HepG2 (cell line): ENCODE data around the gene SMC1B. TPM values are rescaled to one million over a fixed set of nuclear protein-coding genes. Genes with fewer than 3 reads are reported as not detected.

Source experiments
- ATAC-seq: fragments of 200-7000 bp; cut with Tn5 transposase; 3 replicates; pipeline ENCODE4 v1.9.1; 2020; ENCODE audit warnings: mild to moderate bottlenecking, moderate library complexity
- BruUV-seq: library from RNA; stranded (reverse); fragments of 400-500 nt; replicated peaks from 2 replicates; lab custom pipeline; 2021; lab: Mats Ljungman, UMichigan
- CTCF ChIA-PET: fragments of 300-600 bp; formaldehyde crosslinking; extraction: SDS; loops from one replicate; lab custom pipeline; 2021; ENCODE audit warnings: low total read pairs, inconsistent platforms, low intra/inter-chr PET ratio; lab: Yijun Ruan, JAX
- POLR2A ChIA-PET: fragments of 350-600 bp; sonication (Branson Sonifier 250); formaldehyde crosslinking; loops from one replicate; lab custom pipeline; 2020; ENCODE audit warnings: antibody characterized with exemption, inconsistent platforms; lab: Yijun Ruan, JAX
- DNase-seq: peaks from one replicate; pipeline ENCODE4 v3.0.0-alpha.2; 2015; ENCODE audit warnings: low spot score
- FAIRE-seq: peaks from 3 replicates; lab custom pipeline; 2011; peaks lifted over from hg19 to GRCh38; lab: Jason Lieb, UNC
- H2AFZ ChIP-seq: one replicate; pipeline ENCODE4 v1.6.1; 2011; ENCODE audit warnings: low read length, inconsistent platforms
- H3K27ac ChIP-seq: fragments of 300-600 bp; 3 replicates; pipeline ENCODE4 v1.8.0; 2011; ENCODE audit warnings: mixed run types, mild to moderate bottlenecking, mixed read lengths, low read length, inconsistent platforms; ENCODE audit not compliant: insufficient read depth; ENCODE audit errors: extremely low read length
- H3K27me3 ChIP-seq, 2 experiments: fragments of 200-600 bp in 1 of 2; 2 replicates in 1 of 2; 3 replicates in 1 of 2; pipeline versions ENCODE4 v1.6.0 to v1.8.0; 2011; ENCODE audit warnings: low read length in 2 of 2, mild to moderate bottlenecking in 2 of 2, moderate library complexity in 2 of 2, inconsistent platforms in 1 of 2; ENCODE audit not compliant: insufficient read depth in 2 of 2, control insufficient read depth in 1 of 2
- H3K36me3 ChIP-seq, 2 experiments: fragments of 200-600 bp in 1 of 2; replicated peaks in 1 of 2; 2 replicates in 1 of 2; 3 replicates in 1 of 2; pipeline versions ENCODE4 v1.5.1 to v1.8.0; 2011; ENCODE audit warnings: low read length in 2 of 2, inconsistent platforms in 1 of 2; ENCODE audit not compliant: insufficient read depth in 2 of 2, control insufficient read depth in 1 of 2
- H3K4me1 ChIP-seq: 2 replicates; pipeline ENCODE4 v1.5.1; 2012; ENCODE audit warnings: low read length, inconsistent platforms; ENCODE audit not compliant: insufficient read depth
- H3K4me2 ChIP-seq: 2 replicates; pipeline ENCODE4 v1.6.0; 2011; ENCODE audit warnings: low read depth, low read length, inconsistent platforms
- H3K4me3 ChIP-seq, 3 experiments: fragments of 200-600 bp in 1 of 3; sonication (generic), shearing (Covaris generic) in 1 of 3; replicated peaks in 1 of 3; 2 replicates each; pipeline ENCODE4 v1.5.1; 2011 to 2016; ENCODE audit warnings: low read length in 3 of 3, inconsistent platforms in 2 of 3, low read depth in 2 of 3, mild to moderate bottlenecking in 2 of 3, control low read depth in 1 of 3, mixed read lengths in 1 of 3; ENCODE audit not compliant: insufficient read depth in 1 of 3
- H3K79me2 ChIP-seq: one replicate; pipeline ENCODE4 v1.6.1; 2011; ENCODE audit warnings: low read length, inconsistent platforms; ENCODE audit not compliant: insufficient read depth
- H3K9ac ChIP-seq: 2 replicates; pipeline ENCODE4 v1.6.0; 2011; ENCODE audit warnings: mild to moderate bottlenecking, low read depth, low read length, inconsistent platforms; ENCODE audit not compliant: insufficient read depth
- H3K9me3 ChIP-seq: 2 replicates; pipeline ENCODE4 v1.5.1; 2012; ENCODE audit warnings: mild to moderate bottlenecking, low read length
- H4K20me1 ChIP-seq: 2 replicates; pipeline ENCODE4 v1.6.0; 2011; ENCODE audit warnings: inconsistent platforms, mild to moderate bottlenecking, low read length, moderate library complexity; ENCODE audit not compliant: insufficient read depth
- AGO2 ChIP-seq: fragments of 200-400 bp; formaldehyde crosslinking; optimal IDR thresholded peaks from 2 replicates; pipeline ENCODE3; 2017; ENCODE audit warnings: mild to moderate bottlenecking, low read depth, low read length, moderate library complexity
- IRF1 ChIP-seq: sonication (generic); formaldehyde crosslinking; IDR thresholded peaks from 2 replicates; pipeline ENCODE4 v1.4.0; 2020; ENCODE audit warnings: low read depth, mild to moderate bottlenecking, missing genetic modification reagents
- RAD51 ChIP-seq: fragments of 450-650 bp; IDR thresholded peaks from 2 replicates; pipeline ENCODE4 v1.6.1; 2016; ENCODE audit warnings: borderline replicate concordance
- SCMH1 ChIP-seq: sonication (generic); formaldehyde crosslinking; IDR thresholded peaks from 2 replicates; pipeline ENCODE4 v1.9.0; 2021; ENCODE audit warnings: missing genetic modification reagents, mild to moderate bottlenecking, borderline replicate concordance
- SP140L ChIP-seq: sonication (generic); formaldehyde crosslinking; IDR thresholded peaks from 2 replicates; pipeline ENCODE4 v1.4.0; 2020; ENCODE audit warnings: missing genetic modification reagents, borderline replicate concordance
- STAT5B ChIP-seq: sonication (generic); formaldehyde crosslinking; IDR thresholded peaks from 2 replicates; pipeline ENCODE4 v1.4.0; 2020; ENCODE audit warnings: missing genetic modification reagents
- ZFP1 ChIP-seq: IDR thresholded peaks from 2 replicates; pipeline ENCODE4 v1.6.1; 2016
- ZFP41 ChIP-seq: sonication (generic); formaldehyde crosslinking; IDR thresholded peaks from 2 replicates; pipeline ENCODE4 v1.4.0; 2020; ENCODE audit warnings: mild to moderate bottlenecking, missing genetic modification reagents, borderline replicate concordance
- ZNF224 ChIP-seq: sonication (generic); formaldehyde crosslinking; IDR thresholded peaks from 2 replicates; pipeline ENCODE4 v1.5.0; 2020; ENCODE audit warnings: mild to moderate bottlenecking, missing genetic modification reagents
- ZNF280D ChIP-seq: sonication (generic); formaldehyde crosslinking; IDR thresholded peaks from 2 replicates; pipeline ENCODE4 v1.5.1; 2020; ENCODE audit warnings: mild to moderate bottlenecking, missing genetic modification reagents
- ZNF557 ChIP-seq: sonication (generic); formaldehyde crosslinking; IDR thresholded peaks from 2 replicates; pipeline ENCODE4 v1.4.0; 2020; ENCODE audit warnings: missing genetic modification reagents
- ZNF652 ChIP-seq: IDR thresholded peaks from 2 replicates; pipeline ENCODE4 v1.6.1; 2016; ENCODE audit warnings: low read depth, borderline replicate concordance
- WGBS: methylation state at CpG from one replicate; pipeline ENCODE4 v1.1.6; 2017; ENCODE audit warnings: low lambda C conversion rate; 5-methylcytosine and 5-hydroxymethylcytosine counted together
- in situ Hi-C: cut with HindIII; loops from 2 replicates; pipeline ENCODE4 v1.10.0; 2017; ENCODE audit warnings: low pct_unique_long_range_greater_than_20kb; ENCODE audit not compliant: extremely low pct_ligation_motif_present
- intact Hi-C: fragments of 100-400 bp; cut with micrococcal nuclease; formaldehyde crosslinking; loops from one replicate; pipeline ENCODE4 v1.10.0; 2022; ENCODE audit not compliant: unreplicated experiment
- polyA plus RNA-seq, 8 experiments: library from polyadenylated mRNA; depleted of rRNA in 3 of 8; stranded (reverse) in 7 of 8; unstranded in 1 of 8; fragments of >200 nt; fragmentation: Illumina TruSeq in 4 of 8; extraction: Trizol in 4 of 8; gene quantifications; 2 replicates each; pipeline versions ENCODE4 v1.2.1 to v1.2.3, GENCODE V29; 2011 to 2016; ENCODE audit warnings: low read depth in 4 of 8, missing spikeins in 1 of 8, mixed read lengths in 1 of 8; ENCODE audit not compliant: insufficient read depth in 1 of 8
- total RNA-seq, 5 experiments: library from RNA; depleted of rRNA; stranded (reverse); fragments of >200 nt; fragmentation: Illumina TruSeq; extraction: Trizol; gene quantifications; 2 replicates each; pipeline ENCODE4 v1.2.3, GENCODE V29; 2016; ENCODE audit warnings: low read depth in 1 of 5

SMC1B gene
- total and polyA plus RNA-seq, 2 of the 13 experiments (the other 11 are each of a cell fraction or from before 2014, with no cell fraction given) = not detected

GRCh38 chr22:45335021-45335818 lies 78.2 kb downstream of the SMC1B start:
- H4K20me1 ChIP-seq = no peaks in the 10 kb centered on the region
- H2AFZ ChIP-seq = no peak overlapping the region
- TF ChIP-seq AGO2 (peak; percentile 38), SP140L (CRISPR knock-in tag) (no peak), ZNF652 (CRISPR knock-in tag) (no peak)
- CTCF ChIA-PET = no interaction called here
- peaks cover 18 to 82% of the 10 kb centered on the region in 2 experiments for H3K36me3 ChIP-seq
- H3K9ac ChIP-seq = no peak overlapping the region
- intact Hi-C loops = no loop called here
- no peak overlapping the region for H3K27ac ChIP-seq
- FAIRE-seq = no peak
- BruUV-seq = no TSS peak
- in situ Hi-C loops = no loop called here
- no peaks in the 10 kb centered on the region for H3K27me3 ChIP-seq
- ATAC-seq = no peak; the same call in 2 of the 3 replicates
- H3K79me2 ChIP-seq = no peaks in the 10 kb centered on the region
- WGBS = 89% methylated on average over 16 of the region's 26 CpGs
- H3K9me3 ChIP-seq = no peaks in the 10 kb centered on the region
- H3K4me1 ChIP-seq = 0 out of 2 replicates have a peak, but pooled peaks cover 6% of the 10 kb centered on the region
- no peak overlapping the region for H3K4me2 ChIP-seq
- POLR2A ChIA-PET = no interaction called here
- DNase-seq = no peak
- no peak overlapping the region for H3K4me3 ChIP-seq

DNA sequence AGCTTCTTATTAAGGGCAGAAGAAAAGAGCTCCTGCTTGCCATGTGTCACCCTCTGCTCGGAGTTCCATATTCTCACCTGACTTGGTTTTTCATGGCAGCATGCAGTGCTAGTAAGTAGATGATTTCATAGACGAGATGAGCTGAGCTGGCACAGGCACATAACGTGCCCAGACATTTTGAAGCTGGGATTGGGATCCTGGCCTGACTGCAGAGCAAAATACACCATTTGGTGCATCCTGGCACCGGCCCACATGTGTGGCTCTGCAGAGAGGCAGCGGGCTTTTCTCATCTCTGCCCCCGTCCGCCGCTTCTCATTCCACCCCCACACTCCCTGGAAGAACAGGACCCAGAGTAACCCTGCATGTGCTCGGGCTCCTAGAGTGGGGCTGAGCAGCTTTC lies 78.9 kb downstream of the SMC1B start:
- H3K4me2 ChIP-seq = no peak overlapping the region
- 96% methylated on average over 9 of the region's 9 CpGs for WGBS
- peaks cover 18 to 80% of the 10 kb centered on the region in 2 experiments for H3K36me3 ChIP-seq
- no TSS peak for BruUV-seq
- in situ Hi-C loops (no loop called here), intact Hi-C loops (no loop called here)
- H3K79me2 ChIP-seq = no peaks in the 10 kb centered on the region
- H3K9ac ChIP-seq = no peak overlapping the region
- no peaks in the 10 kb centered on the region for H3K9me3 ChIP-seq
- H3K27ac ChIP-seq = no peak overlapping the region
- no peak overlapping the region for H2AFZ ChIP-seq
- no peak for ATAC-seq
- H4K20me1 ChIP-seq = no peaks in the 10 kb centered on the region
- FAIRE-seq = no peak
- DNase-seq = no peak
- 0 out of 2 replicates have a peak, but pooled peaks cover under 1% of the 10 kb centered on the region for H3K4me1 ChIP-seq
- no peaks in the 10 kb centered on the region for H3K27me3 ChIP-seq
- H3K4me3 ChIP-seq = no peak overlapping the region
- ChIA-PET POLR2A (no interaction called here), CTCF (no interaction called here)
- no peak for TF ChIP-seq ZFP1 (CRISPR knock-in tag)
- TF ChIP-seq SCMH1 (CRISPR knock-in tag) = no peak
- TF ChIP-seq RAD51 = no peak
- no peak for TF ChIP-seq IRF1 (CRISPR knock-in tag)
- TF ChIP-seq ZNF224 (CRISPR knock-in tag) = no peak
- TF ChIP-seq ZNF557 (CRISPR knock-in tag) = no peak
- no peak for TF ChIP-seq STAT5B (CRISPR knock-in tag)
- TF ChIP-seq ZNF280D (CRISPR knock-in tag) = no peak
- no peak for TF ChIP-seq ZFP41 (CRISPR knock-in tag)
